ENCODE measurements around the gene MYO3A. TPM values are rescaled to one million over a fixed set of nuclear protein-coding genes. Genes with fewer than 3 reads are reported as not detected.

The MYO3A gene
- total RNA-seq, 1 experiment from 2014 or later, result not detected

- Histone ChIP-seq H3K4me3 (replicated peaks in 1 of 2; ENCODE audit: low read depth in 1 of 2, low read length in 2 of 2) (no peak overlapping the region), H3K27me3 (ENCODE audit: insufficient read depth, low read length) (peaks cover 9% of the 10 kb centered on the region), H3K36me3 (ENCODE audit: control insufficient read depth in 1 of 2, insufficient read depth in 2 of 2, low read length in 2 of 2) (no peaks in the 10 kb centered on the region), H3K9me2 (ENCODE audit: insufficient read depth) (no peaks in the 10 kb centered on the region), H3K9me3 (ENCODE audit: control insufficient read depth in 1 of 2, insufficient read depth in 1 of 2, low read depth in 1 of 2, low read length in 2 of 2) (no peaks in the 10 kb centered on the region), H3K27ac (ENCODE audit: low read depth, low read length) (no peak overlapping the region), H3K9ac (ENCODE audit: low read length) (no peak overlapping the region), H3K4me2 (ENCODE audit: low read length) (no peak overlapping the region), H4K20me1 (ENCODE audit: insufficient read depth) (no peaks in the 10 kb centered on the region), H3K4me1 (ENCODE audit: control insufficient read depth in 1 of 2, insufficient read depth in 2 of 2, low read length in 2 of 2) (peaks cover 0 to 9% of the 10 kb centered on the region in 2 experiments; a peak in 1 of 4 replicates), H2AFZ (ENCODE audit: low read depth, low read length, poor library complexity, severe bottlenecking) (no peak overlapping the region), H3K79me2 (ENCODE audit: insufficient read depth, low read length) (no peaks in the 10 kb centered on the region)
- ChIA-PET RAD21 (ENCODE audit: low non-redundant PET in 1 of 2, low total read pairs in 2 of 2, uncharacterized antibody in 2 of 2, unreplicated experiment in 2 of 2) (no interaction called here), CTCF (no interaction called here), POLR2A (no interaction called here)
- DNase-seq (ENCODE audit: low read depth, low spot score), result no peak
- BruUV-seq (replicated peaks), result no TSS peak
- ATAC-seq, result no peak
- intact Hi-C loops (cut with micrococcal nuclease), result no loop called here
- TF ChIP-seq SIN3A (IDR thresholded peaks at IDR 0.05; ENCODE audit: low read depth) (no peak), JUND (IDR thresholded peaks at IDR 0.05) (no peak), YY1 (IDR thresholded peaks at IDR 0.05; ENCODE audit: extremely low read depth, insufficient replicate concordance, low read depth, low read length) (no peak), TCF7L2 (IDR thresholded peaks at IDR 0.05; ENCODE audit: borderline replicate concordance, extremely low read depth, insufficient read depth, insufficient read length) (no peak), CBX3 (IDR thresholded peaks at IDR 0.05; ENCODE audit: low read depth) (no peak), ZFX (IDR thresholded peaks at IDR 0.05) (no peak), SRF (IDR thresholded peaks at IDR 0.05; ENCODE audit: low read depth) (no peak), ELF1 (IDR thresholded peaks at IDR 0.05; ENCODE audit: borderline replicate concordance, low read depth) (no peak), CEBPB (IDR thresholded peaks at IDR 0.05; ENCODE audit: low read depth) (no peak)
- TF ChIP-seq, protein P1, sequence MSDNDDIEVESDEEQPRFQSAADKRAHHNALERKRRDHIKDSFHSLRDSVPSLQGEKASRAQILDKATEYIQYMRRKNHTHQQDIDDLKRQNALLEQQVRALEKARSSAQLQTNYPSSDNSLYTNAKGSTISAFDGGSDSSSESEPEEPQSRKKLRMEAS (IDR thresholded peaks at IDR 0.05), result no peak
- TF ChIP-seq, protein P2, sequence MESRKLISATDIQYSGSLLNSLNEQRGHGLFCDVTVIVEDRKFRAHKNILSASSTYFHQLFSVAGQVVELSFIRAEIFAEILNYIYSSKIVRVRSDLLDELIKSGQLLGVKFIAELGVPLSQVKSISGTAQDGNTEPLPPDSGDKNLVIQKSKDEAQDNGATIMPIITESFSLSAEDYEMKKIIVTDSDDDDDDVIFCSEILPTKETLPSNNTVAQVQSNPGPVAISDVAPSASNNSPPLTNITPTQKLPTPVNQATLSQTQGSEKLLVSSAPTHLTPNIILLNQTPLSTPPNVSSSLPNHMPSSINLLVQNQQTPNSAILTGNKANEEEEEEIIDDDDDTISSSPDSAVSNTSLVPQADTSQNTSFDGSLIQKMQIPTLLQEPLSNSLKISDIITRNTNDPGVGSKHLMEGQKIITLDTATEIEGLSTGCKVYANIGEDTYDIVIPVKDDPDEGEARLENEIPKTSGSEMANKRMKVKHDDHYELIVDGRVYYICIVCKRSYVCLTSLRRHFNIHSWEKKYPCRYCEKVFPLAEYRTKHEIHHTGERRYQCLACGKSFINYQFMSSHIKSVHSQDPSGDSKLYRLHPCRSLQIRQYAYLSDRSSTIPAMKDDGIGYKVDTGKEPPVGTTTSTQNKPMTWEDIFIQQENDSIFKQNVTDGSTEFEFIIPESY (IDR thresholded peaks at IDR 0.05; ENCODE audit: extremely low read depth, insufficient replicate concordance, low read length), result no peak
Observed at GRCh38 chr10:26081459-26081858, 147.4 kb downstream of the MYO3A start.

All from HCT116 (cell line).